Activated T-cell treated with anti-CD3 and anti-CD28 coated beads, Interleukin-2, amount 50 U/mL, for 1 hour (primary cell): ENCODE data around the gene ZNF507.
"Not testable (repeated sequence)": the region's sequence is repeated elsewhere in the genome, so short reads cannot be mapped to it uniquely, and the experiment has no call there.

Experiments used
- DNase-seq: peaks from one replicate; pipeline ENCODE4 v3.0.0-alpha.2; 2020

Gene ZNF507

DNA sequence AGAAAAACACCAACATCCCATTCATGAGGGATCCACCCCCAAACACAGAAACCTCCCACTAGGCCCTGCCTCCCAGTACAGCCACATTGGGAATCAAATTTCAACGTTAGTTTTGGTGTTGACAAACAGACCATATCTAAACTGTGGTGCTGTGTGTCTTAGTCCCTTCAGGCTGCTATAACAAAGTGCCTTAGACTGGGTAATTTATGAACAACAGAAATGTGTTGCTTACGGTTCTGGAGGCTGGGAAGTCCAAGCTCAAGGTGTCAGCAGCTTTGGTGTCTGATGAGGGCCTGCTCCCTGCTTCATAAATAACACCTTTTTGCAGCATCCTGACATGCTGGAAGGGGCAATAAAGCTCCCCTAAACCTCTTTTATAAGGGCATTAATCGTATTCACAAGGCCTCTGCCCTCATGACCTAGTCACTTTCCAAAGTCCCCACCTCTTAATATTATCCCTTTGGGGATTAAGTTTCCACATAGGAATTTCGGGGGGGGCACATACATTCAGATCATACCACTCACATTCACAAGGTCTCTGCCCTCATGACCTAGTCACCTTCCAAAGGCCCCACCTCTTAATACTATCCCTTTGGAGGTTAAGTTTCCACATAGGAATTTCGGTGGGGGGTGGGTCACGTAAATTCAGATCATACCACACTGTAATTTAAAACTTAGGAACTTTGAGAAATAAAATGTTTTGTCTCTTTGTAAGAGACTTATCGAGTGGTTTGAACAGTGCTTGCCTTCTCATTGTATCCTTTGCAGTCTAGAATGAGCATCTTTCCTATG, 27.5 kb downstream of the ZNF507 start:
- no peak for DNase-seq

DNA sequence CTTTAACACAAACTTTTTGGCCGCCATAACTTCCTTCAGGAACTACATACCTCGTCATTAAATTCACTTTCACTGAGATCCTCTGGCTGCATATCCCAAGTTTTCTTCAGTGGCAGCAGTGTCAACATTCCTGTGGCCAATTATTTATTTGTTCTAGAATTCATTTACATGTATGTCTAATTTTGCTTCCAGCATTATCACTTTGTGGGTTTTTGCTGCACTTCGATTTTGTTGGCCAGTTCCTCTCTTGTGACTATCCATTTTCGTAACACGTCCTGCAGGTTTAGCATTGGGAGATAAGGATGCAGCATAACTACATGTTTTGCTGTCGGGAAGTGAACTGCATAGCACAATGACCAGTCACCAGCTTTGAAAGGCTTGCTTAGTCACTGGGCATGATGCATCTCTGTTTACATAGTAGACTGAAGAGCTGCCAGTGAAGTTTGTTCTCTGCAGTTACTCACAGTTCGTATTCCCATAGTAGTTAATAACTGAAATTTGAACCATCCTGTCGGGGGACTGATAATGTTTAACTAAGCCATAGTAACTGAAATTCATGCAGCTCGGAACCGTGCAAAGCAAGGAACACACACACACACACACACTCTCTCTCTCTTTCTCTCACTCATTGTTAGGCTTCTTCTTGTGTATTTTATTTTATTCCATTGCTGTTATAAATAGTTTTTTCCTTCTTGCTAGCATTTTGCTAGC, 28.3 kb downstream of the ZNF507 start:
- DNase-seq = no peak

DNA sequence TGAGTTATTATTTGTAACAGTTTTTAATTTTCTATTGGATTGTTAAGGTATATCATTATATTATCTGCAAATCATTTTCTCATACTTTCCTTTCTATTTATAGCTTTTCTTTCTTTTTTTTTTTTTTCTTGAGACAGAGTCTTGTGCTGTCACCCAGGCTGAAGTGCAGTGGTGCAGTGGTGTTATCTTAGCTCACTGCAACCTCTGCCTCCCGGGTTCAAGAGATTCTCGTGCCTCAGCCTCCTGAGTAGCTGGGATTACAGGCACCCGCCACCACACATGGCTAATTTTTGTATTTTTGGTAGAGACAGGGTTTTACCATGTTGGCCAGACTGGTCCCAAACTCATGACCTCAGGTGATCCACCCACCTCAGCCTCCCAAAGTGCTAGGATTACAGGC, 29.0 kb downstream of the ZNF507 start:
- not testable (repeated sequence) for DNase-seq

DNA sequence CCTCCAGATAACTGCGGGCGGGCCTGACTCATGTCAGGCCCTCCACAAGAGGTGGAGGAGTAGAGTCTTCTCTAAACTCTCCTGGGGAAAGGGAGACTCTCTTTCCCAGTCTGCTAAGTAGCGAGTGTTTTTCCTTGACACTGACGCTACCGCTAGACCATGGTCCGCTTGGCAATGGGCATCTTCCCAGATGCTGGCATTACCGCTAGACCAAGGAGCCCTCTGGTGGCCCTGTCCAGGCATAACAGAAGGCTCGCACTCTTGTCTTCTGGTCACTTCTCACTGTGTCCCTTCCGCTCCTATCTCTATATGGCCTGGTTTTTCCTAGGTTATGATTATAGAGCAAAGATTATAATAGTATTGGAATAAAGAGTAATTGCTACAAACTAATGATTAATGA, 31.7 kb downstream of the ZNF507 start:
- not testable (repeated sequence) for DNase-seq

DNA sequence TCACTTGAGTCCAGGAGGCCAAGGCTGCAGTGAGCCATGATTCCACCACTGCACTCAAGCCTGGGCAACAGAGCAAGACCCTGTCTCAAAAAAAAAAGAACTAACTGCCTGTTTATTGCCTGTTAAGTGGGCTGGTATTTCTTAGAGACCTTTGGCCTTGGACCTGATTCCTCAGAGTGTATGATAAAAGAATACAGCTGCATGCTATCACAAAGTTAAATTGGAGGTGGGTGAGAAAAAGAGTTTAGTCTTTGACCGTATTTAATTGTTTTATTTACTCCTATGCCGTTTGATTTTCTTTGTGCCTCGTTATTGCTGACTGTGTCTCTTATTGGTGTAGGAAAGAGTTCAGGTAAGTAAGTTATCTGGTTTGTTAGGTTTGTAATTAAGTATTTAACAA, 34.9 kb downstream of the ZNF507 start:
- DNase-seq = no peak

DNA sequence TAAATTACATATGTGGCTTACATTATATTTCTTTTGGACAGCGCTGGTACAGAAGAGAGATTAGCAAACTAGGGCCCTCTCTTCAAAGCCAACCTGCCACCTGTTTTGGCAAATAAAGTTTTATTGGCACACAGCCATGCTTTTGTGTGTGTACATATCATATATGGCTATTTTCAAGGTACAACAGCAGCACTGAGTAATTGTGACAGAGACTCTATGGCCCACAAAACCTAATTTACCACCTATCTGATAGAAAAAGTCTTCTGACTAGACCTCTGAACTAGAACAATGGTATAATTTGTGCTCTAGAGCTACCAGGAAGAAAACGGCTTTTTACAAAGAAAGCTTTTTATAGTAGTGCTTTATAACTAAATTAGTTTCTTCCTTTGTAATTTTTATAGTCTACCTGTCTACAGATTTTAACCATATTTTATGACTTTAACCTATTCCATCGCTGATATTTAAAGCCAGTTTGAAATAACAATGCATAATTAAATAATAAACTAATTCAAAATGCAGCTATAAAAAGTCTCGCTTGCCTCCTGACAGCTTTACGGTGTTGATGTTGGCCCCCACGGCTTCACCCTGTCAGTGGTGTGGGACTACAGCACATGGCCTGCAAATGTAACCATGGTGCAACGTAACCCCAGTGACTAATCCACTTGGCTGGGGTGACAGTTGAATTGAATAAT, 42.4 kb downstream of the ZNF507 start:
- DNase-seq = no peak

DNA sequence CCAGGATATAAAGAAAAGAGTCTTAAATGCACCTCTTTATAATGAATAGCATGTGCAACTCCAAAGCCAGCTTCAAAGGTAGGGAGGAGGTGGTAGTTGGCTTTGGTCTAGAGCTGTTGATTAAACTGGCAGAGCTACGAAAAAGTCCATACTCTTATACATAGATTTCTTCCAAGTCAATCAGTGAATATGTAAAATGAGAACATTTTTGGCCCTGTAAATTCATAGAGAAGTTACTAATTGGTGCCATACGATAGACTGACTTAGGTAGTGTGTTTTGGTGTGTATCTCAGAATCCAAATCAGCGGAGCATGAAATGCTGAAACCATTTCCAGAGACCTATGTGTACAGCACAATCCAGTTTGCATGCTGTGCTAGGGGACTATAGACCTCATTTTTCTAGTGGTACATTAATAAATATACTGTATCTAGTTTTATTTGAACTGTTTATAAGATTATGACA, 43.0 kb downstream of the ZNF507 start:
- no peak for DNase-seq

DNA sequence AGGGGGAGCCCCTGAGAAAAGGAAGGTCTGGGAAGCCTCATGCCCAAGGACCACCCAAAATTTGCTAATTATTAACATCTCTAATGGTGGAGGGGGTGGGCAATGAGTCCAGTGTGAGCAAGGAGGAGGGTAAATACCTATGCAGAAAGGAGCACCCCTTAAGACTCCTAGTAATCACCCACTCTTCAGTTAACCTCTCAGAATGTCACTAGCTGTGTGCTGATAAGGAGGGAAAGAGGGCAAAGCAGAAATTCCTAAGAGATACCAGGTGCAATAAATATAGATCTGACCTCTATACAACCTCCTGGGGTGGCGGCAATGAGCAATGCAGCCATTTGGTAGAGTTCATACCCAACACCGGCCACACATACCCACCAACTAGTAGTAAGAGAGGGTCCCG, 47.5 kb downstream of the ZNF507 start:
- DNase-seq = no peak

DNA sequence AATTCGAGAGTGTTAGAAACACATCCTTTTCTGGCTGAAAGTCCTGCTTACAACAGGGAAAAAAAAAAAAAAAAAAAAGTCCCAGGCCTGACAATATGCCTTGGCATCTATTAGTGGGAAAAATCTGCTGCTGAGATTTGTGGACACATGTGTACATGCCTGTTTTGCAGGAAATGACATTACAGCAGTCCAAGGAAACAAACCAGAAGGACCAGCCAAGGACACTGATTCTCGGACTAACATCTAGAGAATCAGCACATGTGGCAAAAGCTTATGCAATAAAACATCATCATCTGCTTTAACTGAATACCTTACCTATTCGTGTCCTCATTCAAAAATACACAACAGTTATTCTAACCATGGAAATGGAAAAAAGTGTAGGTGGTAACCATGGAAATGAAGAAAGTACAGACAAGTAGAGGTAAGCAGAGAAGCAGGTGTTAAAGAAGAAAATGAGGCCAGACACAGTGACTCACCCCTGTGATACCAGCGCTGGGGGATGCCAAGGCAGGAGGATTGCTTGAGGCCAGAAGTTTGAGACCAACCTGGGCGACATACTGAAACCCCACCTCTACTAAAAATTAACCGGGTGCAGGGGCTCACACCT, 50.7 kb downstream of the ZNF507 start:
- no peak for DNase-seq

DNA sequence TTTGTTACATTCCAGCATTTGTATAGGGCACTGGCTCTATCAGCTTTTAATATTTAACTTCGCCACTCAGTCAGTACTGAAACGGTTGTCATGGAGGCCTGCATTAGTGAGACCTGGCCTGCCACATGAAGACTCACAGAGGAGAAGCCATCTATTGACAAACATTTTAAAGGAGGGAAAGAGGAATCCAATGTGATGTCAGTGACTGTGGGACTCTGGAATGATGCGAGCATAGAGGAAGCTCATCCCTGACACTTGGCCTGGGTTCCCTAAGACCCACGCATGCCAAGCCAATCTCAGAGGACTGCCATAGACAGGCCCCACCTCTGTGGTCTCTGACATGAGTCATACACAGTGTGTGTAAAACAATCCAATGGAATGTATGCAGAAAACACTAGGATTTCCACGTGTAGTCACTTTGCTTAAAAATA, 52.3 kb downstream of the ZNF507 start:
- DNase-seq = no peak

DNA sequence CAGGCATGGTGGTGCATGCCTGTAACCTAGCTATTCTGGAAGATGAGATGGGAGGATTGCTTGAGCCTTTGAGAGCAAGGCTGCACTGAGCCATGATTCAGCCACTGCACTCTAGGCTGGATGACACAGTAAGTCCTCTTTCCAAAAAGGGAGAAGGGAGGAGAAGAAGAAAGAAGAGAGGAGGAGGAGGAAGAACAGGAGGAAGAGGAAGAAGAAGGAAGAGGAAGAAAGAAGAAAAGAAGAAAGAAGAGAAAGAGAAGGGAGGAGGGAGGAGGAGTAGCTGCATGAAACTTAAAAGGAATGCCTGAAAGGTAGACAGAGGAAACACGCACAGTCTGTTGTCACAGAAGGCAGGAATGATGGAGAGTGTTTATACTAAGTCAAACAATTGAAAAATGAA, 56.6 kb downstream of the ZNF507 start:
- no peak for DNase-seq

DNA sequence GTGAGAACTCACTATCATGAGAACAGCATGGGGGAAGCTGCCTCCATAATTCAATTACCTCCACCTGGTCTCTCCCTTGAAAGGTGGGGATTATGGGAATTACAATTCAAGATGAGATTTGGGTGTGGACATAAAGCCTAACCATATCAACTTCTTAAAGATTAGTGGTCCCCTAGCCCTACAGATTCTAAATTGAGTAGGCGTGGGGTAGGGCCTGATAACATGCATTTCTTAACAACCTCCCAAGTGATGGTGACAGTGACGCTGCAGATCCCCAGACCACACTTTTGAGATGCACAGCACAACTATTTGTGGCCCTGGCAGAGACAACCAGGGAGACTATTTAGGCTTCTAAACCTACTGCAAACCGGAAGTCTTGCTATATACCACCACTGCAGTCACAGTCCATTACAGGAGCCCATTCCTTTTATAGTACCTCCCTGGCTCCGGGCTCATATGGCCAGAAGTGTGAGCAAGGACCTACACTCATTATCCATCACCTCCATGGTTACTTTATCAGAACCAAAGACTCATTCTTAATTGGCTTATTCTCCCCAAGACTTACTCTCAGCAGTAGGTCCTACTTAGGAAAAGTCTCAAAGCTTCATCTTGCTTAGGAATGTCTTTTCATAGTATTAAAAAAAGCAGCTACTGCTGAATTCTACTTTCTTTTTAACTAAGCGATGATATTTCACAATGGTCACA, 58.0 kb downstream of the ZNF507 start:
- DNase-seq = no peak

DNA sequence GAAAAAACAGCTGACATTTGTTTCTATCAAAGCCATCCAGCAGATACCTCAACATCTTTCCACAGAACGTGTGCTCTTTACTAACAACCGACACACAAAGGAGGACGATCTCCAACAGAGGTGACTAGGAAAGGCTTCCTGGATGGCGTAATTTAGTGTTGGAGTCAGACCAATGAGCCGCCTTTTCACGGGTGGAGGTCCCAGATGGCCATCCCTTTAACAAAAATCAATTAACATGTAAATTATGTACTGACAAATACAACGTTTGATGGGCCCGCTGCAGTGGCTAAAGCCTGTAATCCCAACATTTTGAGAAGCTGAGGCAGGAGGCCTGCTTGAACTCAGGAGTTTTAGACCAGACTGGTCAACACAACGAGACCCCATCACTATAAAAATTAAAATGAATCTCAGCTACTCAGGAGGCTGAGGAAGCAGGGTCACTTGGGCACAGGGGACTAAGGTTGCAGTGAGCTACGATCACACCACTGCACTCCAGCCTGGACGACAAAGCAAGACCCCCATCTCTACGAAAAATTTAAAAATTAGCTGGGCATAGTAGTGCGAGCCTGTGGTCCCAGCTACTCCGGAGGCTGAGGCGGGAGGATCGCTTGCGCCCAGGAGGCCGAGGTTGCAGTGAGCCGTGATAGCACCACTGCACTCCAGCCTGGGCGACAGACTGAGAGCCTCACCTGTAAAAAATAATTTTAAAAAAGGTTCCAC, 59.0 kb downstream of the ZNF507 start:
- DNase-seq = peak; percentile 24

DNA sequence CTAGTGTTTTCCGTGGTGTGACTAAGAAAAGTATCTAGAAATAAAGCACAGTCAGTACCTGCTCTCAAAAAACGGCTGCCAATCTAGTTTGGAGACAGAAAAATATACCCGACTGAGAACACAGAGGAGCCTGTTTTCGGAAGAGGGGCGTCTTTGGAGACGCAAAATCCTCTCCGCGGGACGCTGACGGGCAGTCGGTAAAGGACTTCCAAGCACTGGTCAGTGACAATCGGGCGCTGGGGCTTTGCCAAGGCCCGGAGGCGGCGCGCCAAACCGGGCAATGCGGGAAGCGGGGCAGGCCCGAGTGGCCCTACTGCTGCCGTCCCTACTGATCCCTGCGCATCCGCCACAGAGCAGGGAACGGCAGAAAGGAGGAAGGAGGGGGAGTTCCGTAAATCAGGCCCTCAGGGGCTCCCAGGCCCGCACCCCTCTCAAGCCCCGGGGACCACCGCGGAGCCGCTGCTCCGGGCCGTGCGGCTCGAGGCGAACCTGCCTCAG, 59.6 kb downstream of the ZNF507 start:
- no peak for DNase-seq

DNA sequence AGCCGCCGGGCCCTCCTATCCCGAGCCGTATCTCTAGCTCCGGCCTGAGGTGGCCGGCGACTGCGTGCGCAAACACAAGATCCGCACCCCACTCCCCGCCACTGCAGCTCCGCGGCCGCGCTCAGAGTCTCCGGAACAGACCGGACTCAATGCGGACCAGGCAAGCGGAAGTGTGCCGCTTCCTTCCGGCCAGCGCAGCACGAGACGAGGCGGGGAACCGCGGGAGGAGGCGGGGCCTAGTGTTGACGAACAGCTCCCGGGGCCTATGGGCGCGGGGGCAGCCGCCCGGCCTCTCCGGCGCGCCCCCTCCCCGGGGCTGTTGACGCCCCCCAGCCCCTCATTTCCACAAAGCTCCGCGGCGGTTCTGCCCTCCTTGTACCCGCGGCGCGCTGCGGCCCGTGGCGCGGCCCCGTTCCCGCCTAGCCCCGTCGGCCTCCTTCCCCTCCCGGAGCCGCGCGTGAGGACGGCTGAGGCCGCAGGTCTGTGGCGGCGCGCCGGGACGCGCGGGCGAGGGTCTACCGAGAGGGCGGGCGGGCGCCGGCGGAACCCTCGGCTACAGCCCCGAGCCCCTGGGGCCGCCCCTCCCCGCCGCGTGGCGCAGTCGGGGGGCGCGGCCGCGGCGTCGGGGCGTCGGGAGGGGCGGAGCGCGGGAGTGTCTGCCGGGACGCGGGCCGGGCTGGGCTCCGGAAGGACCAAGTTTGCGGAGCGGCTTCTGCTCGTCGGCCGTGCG, 60.2 kb downstream of the ZNF507 start, which contains the start of gene DPY19L3:
TSS of gene DPY19L3 (plus strand) at position 340 of the 730 bp plus-strand sequence. CDS start 2,484 bp downstream, outside the sequence.
- peak; percentile 91 for DNase-seq

DNA sequence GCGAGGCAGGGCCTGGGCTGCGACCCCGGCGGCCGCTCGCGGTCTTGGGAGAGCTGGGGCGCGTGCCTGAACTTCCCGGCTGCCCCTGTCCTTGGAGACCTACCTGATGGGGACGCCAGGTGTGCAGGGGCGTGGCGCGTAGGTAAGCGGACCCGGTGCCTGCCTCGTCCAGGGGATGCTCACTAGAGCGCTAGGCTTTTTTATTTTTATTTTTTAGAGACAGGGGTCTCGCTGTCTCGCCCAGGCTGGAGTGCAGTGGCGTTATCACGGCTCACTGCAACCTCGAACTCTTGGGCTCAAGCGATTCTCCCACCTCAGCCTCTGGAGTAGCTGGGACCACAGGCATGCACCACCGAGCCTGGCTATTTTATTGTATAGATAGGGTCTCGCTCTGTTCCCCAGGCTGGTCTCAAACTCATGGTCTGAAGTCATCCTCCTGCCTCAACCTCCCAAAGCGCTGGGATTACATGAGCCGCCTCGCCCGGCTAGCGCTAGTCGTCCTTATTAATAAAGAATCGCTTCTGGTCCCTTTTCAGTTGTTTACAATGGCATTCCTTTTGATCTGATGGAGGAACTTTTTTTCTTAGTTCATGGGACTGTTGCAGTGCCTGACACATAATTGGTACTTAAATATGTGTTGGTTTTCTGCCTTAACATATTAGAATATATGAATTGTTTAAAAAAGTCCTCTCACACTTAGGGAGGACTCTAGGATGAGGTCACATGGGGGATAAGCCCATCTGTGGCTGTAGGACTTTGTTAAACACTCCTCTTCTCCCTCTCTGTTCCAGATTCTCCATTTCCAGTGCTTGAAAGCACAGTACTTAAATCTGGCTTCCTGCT, 61.0 kb downstream of the ZNF507 start:
- DNase-seq = no peak

DNA sequence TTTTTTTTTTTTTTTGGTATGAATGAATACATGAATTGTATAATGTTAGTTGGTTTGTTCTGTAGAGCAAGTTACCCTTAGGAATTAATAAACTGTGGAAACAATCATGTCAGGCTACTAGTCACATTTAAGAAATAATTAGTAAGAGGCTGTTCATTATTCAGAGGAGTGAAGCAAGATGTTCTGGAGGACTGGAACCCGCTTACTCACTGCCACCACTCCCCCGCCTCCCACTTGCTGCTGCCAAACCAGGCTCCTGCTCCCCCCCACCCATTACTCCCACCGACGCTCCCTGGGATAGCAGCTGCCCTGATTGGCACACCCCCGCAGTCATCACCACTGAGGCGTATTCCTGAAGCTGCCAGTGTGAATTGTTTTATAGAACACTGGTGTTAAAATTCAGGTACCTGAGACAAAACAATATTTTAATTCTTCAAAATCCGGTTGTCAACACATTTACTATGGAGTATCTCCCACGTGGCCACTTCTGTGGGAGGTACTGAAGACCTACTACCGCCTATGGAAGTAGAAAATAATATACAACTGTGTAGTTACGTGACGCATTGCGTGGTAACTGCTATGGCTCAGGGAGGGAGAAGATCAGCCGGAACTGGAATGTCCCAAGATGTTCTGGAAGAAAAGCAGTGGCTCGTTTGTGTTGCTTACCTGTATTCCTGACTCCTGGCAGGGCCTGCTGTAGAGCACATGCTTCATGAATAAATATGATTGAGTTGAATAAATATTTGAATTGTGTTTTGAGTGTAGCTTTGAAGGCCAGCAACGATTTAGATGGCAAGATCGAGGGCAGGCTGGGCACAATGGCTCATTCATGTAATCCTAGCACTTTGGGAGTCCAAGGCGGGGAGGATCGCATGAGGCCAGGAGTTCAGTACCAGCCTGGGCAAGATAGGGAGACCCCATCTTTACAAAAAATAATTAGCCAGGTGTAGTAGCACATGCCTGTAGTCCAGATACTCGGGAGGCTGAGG, 61.9 kb downstream of the ZNF507 start:
- DNase-seq = no peak

DNA sequence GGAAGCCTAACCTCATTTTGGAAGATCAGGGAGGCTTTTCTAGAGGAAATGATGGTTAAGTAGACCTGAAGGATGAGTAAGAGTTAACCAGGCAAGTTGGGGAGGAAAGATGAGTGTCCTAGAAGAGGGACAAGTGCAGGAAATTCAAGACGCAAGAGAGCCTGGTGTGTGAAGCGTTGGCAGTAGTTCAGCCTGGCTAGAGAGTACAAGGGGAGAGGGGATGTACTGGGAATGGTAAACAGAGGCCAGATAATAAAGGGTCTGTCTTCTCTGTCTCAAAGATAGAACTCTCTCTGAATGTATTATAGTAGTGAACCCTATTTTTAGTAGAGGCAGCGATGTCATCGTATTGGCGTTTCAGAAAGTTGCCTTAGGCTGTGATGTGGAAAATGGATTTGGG, 69.8 kb downstream of the ZNF507 start:
- DNase-seq = no peak

DNA sequence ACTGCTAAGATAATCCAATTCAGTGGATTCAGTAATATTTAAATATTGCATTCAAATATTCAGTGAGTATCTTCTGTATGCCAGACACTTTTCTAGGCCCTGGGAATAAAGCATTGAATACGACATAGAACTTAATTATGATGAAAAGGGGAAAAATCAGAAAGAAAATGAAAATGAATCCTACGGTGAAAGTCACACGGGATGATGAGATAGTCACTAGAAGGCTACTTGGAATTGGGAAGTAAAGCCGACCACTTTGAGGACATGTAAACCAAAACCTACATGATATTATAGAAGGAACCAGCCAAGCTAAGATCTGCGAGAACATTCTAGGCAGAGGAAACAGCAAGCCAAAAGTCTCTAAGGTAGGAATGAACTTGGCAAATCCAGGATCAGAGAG, 70.3 kb downstream of the ZNF507 start:
- DNase-seq = no peak
